Sigmoid colon (tissue), 4 donors: ENCODE results near the gene VAC14.

ENCODE experiments used
- CTCF ChIP-seq, 4 experiments: fragments of 450-650 bp in 3 of 4; fragments of 200-600 bp in 1 of 4; IDR thresholded peaks; one replicate each; pipeline ENCODE4 v1.5.1; 2016 to 2019; ENCODE audit warnings: antibody characterized with exemption in 4 of 4, mild to moderate bottlenecking in 3 of 4, moderate library complexity in 2 of 4
- POLR2AphosphoS5 ChIP-seq, 4 donors: sonication (generic); formaldehyde crosslinking; IDR thresholded peaks; one replicate each; pipeline ENCODE4 v1.6.1; 2017; ENCODE audit warnings: antibody characterized with exemption in 4 of 4

- TF ChIP-seq CTCF (IDR thresholded peaks at IDR 0.05): peak in 3 of 4 experiments; percentile 10 to 37 (median 18)
- TF ChIP-seq POLR2AphosphoS5 (IDR thresholded peaks at IDR 0.05): no peak
Observed at GRCh38 chr16:70697594-70698170, 103.3 kb downstream of the VAC14 start.
